ENCODE data around the gene SIM2. TPM values are rescaled to one million over a fixed set of nuclear protein-coding genes. Genes with fewer than 3 reads are reported as not detected.

The SIM2 gene
- total and polyA plus RNA-seq, 12 donors: 0.01 to 0.16 (median 0.15) TPM; not detected in 9

DNA sequence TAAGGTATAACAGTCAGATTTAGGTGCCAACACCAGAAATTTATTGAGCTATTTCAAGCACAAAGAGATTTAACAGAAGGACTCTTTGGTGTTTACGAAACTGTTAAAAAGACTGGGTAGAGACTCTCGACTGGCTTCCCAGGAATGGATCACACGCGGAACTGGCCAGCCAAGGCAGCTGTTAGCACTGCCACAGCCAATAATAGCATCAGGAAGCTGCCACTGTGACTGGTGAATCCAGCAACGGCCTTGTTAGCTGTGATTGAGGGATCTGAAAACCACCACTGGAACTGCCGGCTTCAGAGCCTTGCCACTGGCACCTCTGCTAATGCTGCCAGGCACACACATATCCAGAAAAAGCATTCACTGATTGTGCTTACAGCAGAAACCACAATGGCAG, 10.6 kb upstream of the SIM2 start:
- DNase-seq: no peak
- ATAC-seq: peak in 3 of 8 donors; percentile 34 to 60 (median 39)
- Histone ChIP-seq H3K4me1 (peaks cover 0 to 28% (median 8%) of the 10 kb centered on the region in 9 donors), H3K27ac (peak overlapping the region in 2 of 10 donors; percentile 1 to 52), H3K36me3 (no peaks in the 10 kb centered on the region), H3K9me3 (no peaks in the 10 kb centered on the region), H3K27me3 (peaks cover 8 to 96% (median 71%) of the 10 kb centered on the region in 7 donors), H3K4me3 (no peak overlapping the region)
- TF ChIP-seq, protein P1, sequence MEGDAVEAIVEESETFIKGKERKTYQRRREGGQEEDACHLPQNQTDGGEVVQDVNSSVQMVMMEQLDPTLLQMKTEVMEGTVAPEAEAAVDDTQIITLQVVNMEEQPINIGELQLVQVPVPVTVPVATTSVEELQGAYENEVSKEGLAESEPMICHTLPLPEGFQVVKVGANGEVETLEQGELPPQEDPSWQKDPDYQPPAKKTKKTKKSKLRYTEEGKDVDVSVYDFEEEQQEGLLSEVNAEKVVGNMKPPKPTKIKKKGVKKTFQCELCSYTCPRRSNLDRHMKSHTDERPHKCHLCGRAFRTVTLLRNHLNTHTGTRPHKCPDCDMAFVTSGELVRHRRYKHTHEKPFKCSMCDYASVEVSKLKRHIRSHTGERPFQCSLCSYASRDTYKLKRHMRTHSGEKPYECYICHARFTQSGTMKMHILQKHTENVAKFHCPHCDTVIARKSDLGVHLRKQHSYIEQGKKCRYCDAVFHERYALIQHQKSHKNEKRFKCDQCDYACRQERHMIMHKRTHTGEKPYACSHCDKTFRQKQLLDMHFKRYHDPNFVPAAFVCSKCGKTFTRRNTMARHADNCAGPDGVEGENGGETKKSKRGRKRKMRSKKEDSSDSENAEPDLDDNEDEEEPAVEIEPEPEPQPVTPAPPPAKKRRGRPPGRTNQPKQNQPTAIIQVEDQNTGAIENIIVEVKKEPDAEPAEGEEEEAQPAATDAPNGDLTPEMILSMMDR (IDR thresholded peaks at IDR 0.05): no peak
- WGBS, 2 donors: 31 to 40% methylated on average over 6 of the region's 6 CpGs
- intact Hi-C loops (cut with DNase I): no loop called here

DNA sequence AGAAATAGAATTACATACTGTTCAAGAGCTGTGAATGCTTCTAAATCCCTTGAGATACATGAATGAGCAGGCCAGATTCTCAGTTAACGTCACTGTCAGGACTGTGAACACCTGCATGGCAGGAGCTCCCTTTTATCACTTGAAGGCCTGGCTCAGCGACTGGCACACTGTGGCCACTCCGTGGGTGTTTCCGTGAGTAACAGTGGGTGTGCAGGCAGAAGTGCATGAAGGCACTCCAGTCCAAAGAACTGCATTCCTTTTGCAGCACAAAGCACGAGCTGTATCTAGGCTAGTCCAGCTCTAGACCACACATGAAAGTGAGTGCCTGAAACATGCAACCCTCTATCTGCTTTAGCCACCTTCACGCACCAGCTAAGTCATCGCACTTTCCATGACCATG, 9.6 kb upstream of the SIM2 start:
- ATAC-seq: no peak
- Histone ChIP-seq H3K9me3 (no peaks in the 10 kb centered on the region), H3K36me3 (no peaks in the 10 kb centered on the region), H3K27ac (no peak overlapping the region), H3K4me3 (no peak overlapping the region), H3K27me3 (peaks cover 18 to 96% (median 80%) of the 10 kb centered on the region in 7 donors), H3K4me1 (peaks cover 0 to 31% (median 12%) of the 10 kb centered on the region in 9 donors)
- TF ChIP-seq, protein P1 (IDR thresholded peaks at IDR 0.05): no peak
- DNase-seq: no peak
- intact Hi-C loops (cut with DNase I): no loop called here
- WGBS, 2 donors: 75 to 76% methylated on average over 7 of the region's 7 CpGs

DNA sequence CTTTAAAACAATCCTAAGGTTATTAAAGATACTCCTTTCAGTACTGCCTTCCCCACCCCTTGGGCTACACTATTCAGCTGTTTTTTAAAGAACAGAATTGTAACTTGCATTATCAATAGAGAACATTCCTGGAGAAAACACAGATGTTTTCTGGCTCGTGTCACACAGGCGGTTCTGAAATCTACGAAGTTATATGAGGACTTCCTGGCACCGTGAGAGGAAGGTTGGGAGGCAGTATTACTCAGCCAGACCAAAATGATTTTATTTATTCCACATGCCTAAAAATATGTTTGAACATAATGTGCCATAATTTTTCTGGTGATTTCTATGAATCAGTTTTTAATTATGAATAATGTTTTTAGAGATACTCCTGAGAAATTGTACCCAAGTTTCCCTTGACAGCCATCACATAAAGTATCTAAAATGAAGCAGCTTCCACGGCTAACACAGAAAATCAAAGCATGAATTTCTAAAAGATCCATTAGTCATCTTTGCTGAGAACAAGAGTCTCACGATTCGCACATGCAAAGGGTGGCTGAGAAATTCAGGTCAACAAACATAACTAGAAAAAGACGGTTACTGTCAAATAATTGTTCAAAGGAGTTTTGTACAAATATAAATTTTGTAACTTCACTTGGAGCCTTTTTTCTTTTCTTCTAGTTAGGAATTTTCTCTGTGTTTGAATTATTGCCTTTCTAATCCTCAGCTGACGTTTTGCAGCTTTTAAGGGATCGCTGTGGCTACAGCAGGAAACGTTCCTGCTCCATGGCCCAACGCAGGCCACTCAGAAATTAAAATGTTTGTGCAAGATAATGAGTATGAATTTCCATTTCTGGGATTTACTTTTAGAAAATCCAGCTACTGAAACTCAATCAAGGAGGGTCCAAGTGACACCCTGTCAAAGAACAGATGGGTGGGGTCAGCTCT, 8.0 kb upstream of the SIM2 start:
- no peak overlapping the region for H3K4me3 ChIP-seq
- TF ChIP-seq, protein P1 (IDR thresholded peaks at IDR 0.05): no peak
- H3K36me3 ChIP-seq: no peaks in the 10 kb centered on the region
- no peak for DNase-seq
- intact Hi-C loops (cut with DNase I): no loop called here
- peaks cover 33 to 100% (median 86%) of the 10 kb centered on the region in 7 donors for H3K27me3 ChIP-seq
- H3K9me3 ChIP-seq: no peaks in the 10 kb centered on the region
- H3K4me1 ChIP-seq: peaks cover 0 to 21% (median 12%) of the 10 kb centered on the region in 9 donors
- WGBS, 2 donors: 27 to 47% methylated on average over 12 of the region's 12 CpGs
- no peak for ATAC-seq
- no peak overlapping the region for H3K27ac ChIP-seq

DNA sequence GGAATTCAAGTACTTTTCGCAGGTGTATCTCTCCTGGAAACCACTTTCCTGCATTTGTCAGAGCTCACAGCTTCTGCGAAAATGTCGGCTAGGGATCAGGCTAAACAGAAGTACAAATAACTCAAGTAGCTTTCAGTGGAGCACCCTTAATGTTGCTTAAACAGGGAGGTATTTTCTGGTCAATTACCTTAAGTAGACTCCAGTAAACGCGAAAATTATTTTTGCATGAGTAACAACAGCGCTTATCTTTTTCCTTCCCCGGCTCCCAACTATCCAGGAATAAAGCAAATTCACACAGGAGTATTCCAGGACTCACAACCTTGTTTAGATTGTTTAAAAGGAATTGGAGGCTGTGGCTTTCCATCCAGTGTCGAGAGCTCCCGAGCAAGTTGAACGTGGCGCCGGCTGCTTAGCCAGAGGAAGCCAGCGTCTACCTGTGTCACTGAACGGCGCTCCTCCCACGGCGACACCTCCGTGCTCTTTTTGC, 7.3 kb upstream of the SIM2 start:
- H3K27me3 ChIP-seq: peaks cover 38 to 100% (median 88%) of the 10 kb centered on the region in 7 donors
- H3K36me3 ChIP-seq: no peaks in the 10 kb centered on the region
- H3K4me1 ChIP-seq: peaks cover 0 to 24% (median 12%) of the 10 kb centered on the region in 9 donors
- no peaks in the 10 kb centered on the region for H3K9me3 ChIP-seq
- WGBS, 2 donors: 14 to 15% methylated on average over 18 of the region's 18 CpGs
- intact Hi-C loops (cut with DNase I): no loop called here
- TF ChIP-seq, protein P1 (IDR thresholded peaks at IDR 0.05): no peak
- DNase-seq (no peak), ATAC-seq (no peak)
- no peak overlapping the region for H3K27ac ChIP-seq
- H3K4me3 ChIP-seq: no peak overlapping the region

Measured in heart right ventricle (tissue), 16 donors.